Heart left ventricle (tissue), 16 donors: ENCODE data around the gene MAP1LC3B2. TPM values are rescaled to one million over a fixed set of nuclear protein-coding genes. Genes with fewer than 3 reads are reported as not detected.

Experiments used
- ATAC-seq, 4 donors: fragments of 200-7000 bp; cut with Tn5 transposase; one replicate each; pipeline ENCODE4 v1.9.1; 2020 to 2022; ENCODE audit warnings: moderate library complexity in 4 of 4, mild to moderate bottlenecking in 3 of 4, moderate number of reproducible peaks in 1 of 4
- DNase-seq, 5 donors: peaks; one replicate each; pipeline ENCODE4 v3.0.0-alpha.2; 2020
- H3K27ac ChIP-seq, 12 donors: fragments of 200-600 bp; sonication (generic) in 4 of 12; one replicate each; pipeline versions ENCODE4 v1.5.0 to v1.8.0; 2016 to 2022; ENCODE audit warnings: mild to moderate bottlenecking in 2 of 12
- H3K27me3 ChIP-seq, 9 donors: fragments of 200-600 bp; sonication (generic) in 2 of 9; one replicate each; pipeline versions ENCODE4 v1.5.1 to v1.8.0; 2016 to 2022; ENCODE audit warnings: mild to moderate bottlenecking in 3 of 9
- H3K36me3 ChIP-seq, 9 donors: fragments of 200-600 bp; sonication (generic) in 2 of 9; one replicate each; pipeline versions ENCODE4 v1.5.0 to v1.8.0; 2018 to 2022; ENCODE audit warnings: mild to moderate bottlenecking in 2 of 9
- H3K4me1 ChIP-seq, 12 donors: fragments of 200-600 bp; sonication (generic) in 4 of 12; one replicate each; pipeline versions ENCODE4 v1.5.0 to v1.8.0; 2016 to 2022; ENCODE audit warnings: mild to moderate bottlenecking in 3 of 12
- H3K4me3 ChIP-seq, 12 donors: fragments of 200-600 bp; sonication (generic) in 4 of 12; one replicate each; pipeline versions ENCODE4 v1.5.0 to v1.8.0; 2017 to 2022; ENCODE audit warnings: mild to moderate bottlenecking in 9 of 12, moderate library complexity in 4 of 12
- H3K9me3 ChIP-seq, 12 donors: fragments of 200-600 bp; sonication (generic) in 4 of 12; one replicate each; pipeline versions ENCODE4 v1.5.0 to v1.8.0; 2016 to 2022; ENCODE audit warnings: mild to moderate bottlenecking in 1 of 12
- POLR2A ChIP-seq, 2 donors: fragments of 450-650 bp; IDR thresholded peaks; one replicate each; pipeline ENCODE4 v1.6.1; 2017; ENCODE audit warnings: antibody characterized with exemption in 2 of 2, mild to moderate bottlenecking in 2 of 2, moderate library complexity in 2 of 2
- WGBS, 4 donors: extraction: QIAGEN DNeasy Blood & Tissue Kit in 2 of 4; methylation state at CpG; one replicate each; pipeline versions ENCODE4 v1.1.5 to v1.1.7; 2013 to 2018; 5-methylcytosine and 5-hydroxymethylcytosine counted together
- intact Hi-C, 10 donors: fragments of 100-400 bp; cut with DNase I; formaldehyde crosslinking; loops; one replicate each; pipeline versions ENCODE4 v1.11.1 to v1.14.2; 2022
- polyA plus RNA-seq, 2 donors: library from polyadenylated mRNA; stranded (reverse); fragments of 200-250 nt; gene quantifications; one replicate each; pipeline ENCODE4 v1.2.3, GENCODE V29; 2013
- total RNA-seq, 9 donors: library from RNA; depleted of rRNA in 2 of 9; stranded (reverse); fragments of >200 nt in 2 of 9; fragmentation: NEBNext Ultra II Directional in 3 of 9; extraction: Animal tissue kit (Norgen Biotek cat#: 25700) in 3 of 9; gene quantifications; one replicate each; pipeline versions ENCODE4 v1.1.0 to v1.2.4, GENCODE V29; 2016 to 2023
- TF ChIP-seq, protein P1 (sequence below), 12 donors: fragments of 200-600 bp; sonication (generic) in 4 of 12; IDR thresholded peaks; one replicate each; pipeline versions ENCODE4 v1.5.0 to v1.8.0; 2018 to 2022; ENCODE audit warnings: antibody characterized with exemption in 12 of 12, mild to moderate bottlenecking in 5 of 12
- donor health status: ischemic (EF 13 %, LVEDD 7.1; RV severe dilation, severe dysfunction).
- donor health status: healthy with polysubstance abuse.
- donor health status: DM: no; HTN: yes; CAD: no.
- donor health status: DM: no; HTN: no; CAD: no.
- donor health status: ischemic (EF 25% LVEDD 6.9; RV normal size, moderate dysfunction).
- donor health status: ischemic (EF 25% LVEDD 5.7; RV mildly dilated, moderate dysfunction).
- donor health status: healthy.
- donor health status: DM: yes; HTN: yes; CAD: no.
- donor health status: ischemic (EF 35%, LVEDD 5.7; RV mildly dilated, moderate dysfunction).
- donor health status: nonischemic (EF 11% LVEDD 7.7; RV severe dilation, severe dysfunction).
- donor health status: DM: yes; HTN: yes; CAD: no.
- donor health status: PGD.
- donor health status: ischemic (EF 29% LVEDD 5.4; RV normal size, mild dysfunction).
- donor health status: nonischemic (EF 23%, LVEDD 6.1; RV moderate dilation, normal function).

The MAP1LC3B2 gene
- total and polyA plus RNA-seq, 11 donors, result 0.91 to 5.4 (median 2.3) TPM

DNA sequence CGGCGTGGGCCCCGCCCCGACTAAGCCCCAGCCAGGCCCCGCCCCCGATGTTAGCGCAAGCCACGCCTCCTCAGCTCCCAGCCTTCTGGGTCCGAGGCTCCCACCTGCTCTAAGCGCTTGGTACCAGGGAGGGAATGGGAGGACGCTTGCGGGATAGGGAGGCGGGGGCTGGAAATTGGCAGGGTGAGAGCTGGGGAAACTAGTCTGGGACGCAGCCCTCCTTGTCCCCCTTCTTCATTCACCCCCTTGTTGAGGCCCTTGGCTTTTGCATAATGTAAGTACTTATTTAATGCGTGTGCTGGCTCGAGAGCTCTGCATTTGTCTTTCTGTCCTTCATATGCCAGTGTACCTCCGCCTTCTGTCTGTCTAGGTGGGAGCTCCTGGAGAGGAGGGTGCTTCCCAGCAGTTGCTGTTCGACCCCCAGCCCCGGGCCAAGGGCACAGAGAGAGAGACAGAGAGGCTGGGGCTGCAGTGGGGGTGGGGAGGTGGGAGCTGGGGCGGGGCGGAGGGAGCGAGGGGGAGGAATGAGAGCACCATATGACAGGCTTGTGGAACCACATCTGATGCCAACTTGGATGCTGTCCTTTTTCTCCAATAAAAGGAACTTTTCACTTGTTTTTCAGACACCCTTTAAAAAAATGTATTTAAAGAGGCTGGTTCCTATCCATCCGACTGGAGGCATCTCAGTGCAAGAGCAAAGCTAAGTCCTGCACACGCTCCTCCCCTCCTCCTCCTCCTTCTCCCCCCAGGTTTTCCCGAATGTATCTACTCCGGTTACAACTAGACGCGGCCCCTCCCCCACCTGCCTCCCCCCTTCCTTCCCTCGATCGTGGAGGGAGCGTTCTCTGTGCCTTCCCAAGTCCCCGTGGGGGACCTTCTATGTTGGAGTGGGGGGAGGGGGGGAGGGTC lies 25.6 kb upstream of the MAP1LC3B2 start:
- Histone ChIP-seq H3K36me3 (no peaks in the 10 kb centered on the region), H3K4me3 (peak overlapping the region; percentile 19 to 70 (median 58)), H3K9me3 (no peaks in the 10 kb centered on the region), H3K27me3 (peaks cover 0 to 12% (median 0%) of the 10 kb centered on the region in 9 donors), H3K27ac (peak overlapping the region in 5 of 12 donors; percentile 38 to 81 (median 58)), H3K4me1 (peaks cover 0 to 42% (median 15%) of the 10 kb centered on the region in 12 donors)
- TF ChIP-seq, protein P1, sequence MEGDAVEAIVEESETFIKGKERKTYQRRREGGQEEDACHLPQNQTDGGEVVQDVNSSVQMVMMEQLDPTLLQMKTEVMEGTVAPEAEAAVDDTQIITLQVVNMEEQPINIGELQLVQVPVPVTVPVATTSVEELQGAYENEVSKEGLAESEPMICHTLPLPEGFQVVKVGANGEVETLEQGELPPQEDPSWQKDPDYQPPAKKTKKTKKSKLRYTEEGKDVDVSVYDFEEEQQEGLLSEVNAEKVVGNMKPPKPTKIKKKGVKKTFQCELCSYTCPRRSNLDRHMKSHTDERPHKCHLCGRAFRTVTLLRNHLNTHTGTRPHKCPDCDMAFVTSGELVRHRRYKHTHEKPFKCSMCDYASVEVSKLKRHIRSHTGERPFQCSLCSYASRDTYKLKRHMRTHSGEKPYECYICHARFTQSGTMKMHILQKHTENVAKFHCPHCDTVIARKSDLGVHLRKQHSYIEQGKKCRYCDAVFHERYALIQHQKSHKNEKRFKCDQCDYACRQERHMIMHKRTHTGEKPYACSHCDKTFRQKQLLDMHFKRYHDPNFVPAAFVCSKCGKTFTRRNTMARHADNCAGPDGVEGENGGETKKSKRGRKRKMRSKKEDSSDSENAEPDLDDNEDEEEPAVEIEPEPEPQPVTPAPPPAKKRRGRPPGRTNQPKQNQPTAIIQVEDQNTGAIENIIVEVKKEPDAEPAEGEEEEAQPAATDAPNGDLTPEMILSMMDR (IDR thresholded peaks at IDR 0.05), result no peak
- TF ChIP-seq POLR2A (IDR thresholded peaks at IDR 0.05), result no peak
- intact Hi-C loops, result loop anchor here in 2 of 10 donors (1.0 to 10.0 kb wide), 2 partner anchors 33 to 79 kb away; no protein-coding TSS in a partner anchor
- DNase-seq (peak; percentile 67 to 89 (median 76)), ATAC-seq (peak; percentile 82 to 92 (median 92))
- WGBS, 4 donors, result 0 to 1% (median 1%) methylated on average over 23 to 32 of the region's 32 CpGs

DNA sequence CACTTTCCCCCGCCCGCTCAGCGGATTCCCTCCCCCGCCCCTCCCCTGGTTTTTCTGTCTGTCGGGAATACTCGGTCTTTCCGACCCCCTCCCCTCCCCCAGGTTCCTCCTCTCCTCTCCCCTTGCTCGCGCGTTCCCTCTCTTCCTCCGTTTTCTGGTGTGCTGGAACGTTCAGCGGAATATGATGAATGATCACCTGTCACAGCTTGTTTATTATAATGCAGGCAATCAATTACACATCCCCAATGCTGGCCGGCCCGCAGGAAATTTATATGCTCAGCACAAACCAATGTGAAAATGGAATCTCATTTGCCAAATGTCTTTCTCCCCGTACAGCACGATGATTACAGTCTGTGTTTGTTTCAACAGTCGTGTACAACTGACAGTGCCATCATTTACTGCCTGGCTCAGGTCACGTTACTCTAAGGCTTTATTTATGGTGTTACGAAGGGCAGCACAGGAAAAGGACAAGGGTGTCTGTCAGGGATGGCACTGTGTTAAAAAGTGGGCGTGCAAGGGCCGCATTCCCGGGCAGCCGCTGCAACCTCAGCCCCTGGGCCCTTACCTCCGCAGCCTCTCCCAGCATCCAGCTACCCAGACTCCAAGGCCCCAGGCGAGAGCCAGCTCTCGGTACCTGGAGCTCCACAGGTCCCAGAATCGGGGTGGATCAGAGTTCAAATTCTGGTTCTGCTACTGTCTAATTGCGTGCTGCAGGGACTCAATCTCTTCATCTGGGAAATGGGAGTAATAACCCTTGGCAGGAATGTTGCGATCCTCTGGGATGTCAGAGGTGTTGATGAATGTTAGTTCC lies 24.7 kb upstream of the MAP1LC3B2 start:
- Histone ChIP-seq H3K9me3 (no peaks in the 10 kb centered on the region), H3K4me3 (peak overlapping the region; percentile 19 to 70 (median 58)), H3K27me3 (peaks cover 0 to 4% (median 0%) of the 10 kb centered on the region in 9 donors), H3K36me3 (no peaks in the 10 kb centered on the region), H3K27ac (peak overlapping the region in 4 of 12 donors; percentile 41 to 81 (median 58)), H3K4me1 (peaks cover 0 to 51% (median 19%) of the 10 kb centered on the region in 12 donors)
- 23 to 24% (median 23%) methylated on average over 30 of the region's 30 CpGs for WGBS, 4 donors
- DNase-seq (no peak), ATAC-seq (peak in 1 of 4 donors; percentile 8)
- intact Hi-C loops, result loop anchor here in 2 of 10 donors (1.0 to 10.0 kb wide), 2 partner anchors 34 to 80 kb away; no protein-coding TSS in a partner anchor
- no peak for TF ChIP-seq POLR2A (IDR thresholded peaks at IDR 0.05)
- TF ChIP-seq, protein P1 (IDR thresholded peaks at IDR 0.05), result no peak

DNA sequence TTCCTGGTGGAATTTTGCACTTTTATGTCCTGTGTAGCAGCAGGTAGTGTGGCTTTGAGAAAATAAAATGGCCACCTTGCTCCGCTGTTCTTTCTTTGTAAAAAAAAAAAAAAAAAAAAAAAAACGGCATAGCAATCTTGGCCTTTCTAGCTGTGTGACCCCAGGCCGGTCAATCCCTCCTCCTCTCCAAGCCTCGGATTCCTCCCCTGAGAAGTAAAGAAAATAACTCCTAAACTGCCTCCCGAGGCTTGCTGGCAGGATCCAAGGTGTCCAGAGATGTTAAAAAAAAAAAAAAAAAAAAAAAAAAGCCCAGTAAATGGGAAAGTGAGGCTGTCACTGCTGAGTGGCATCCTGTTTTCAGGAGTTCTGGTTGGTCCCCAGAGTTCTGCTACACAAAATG lies 23.9 kb upstream of the MAP1LC3B2 start:
- H3K4me1 ChIP-seq, result peaks cover 0 to 58% (median 23%) of the 10 kb centered on the region in 12 donors
- TF ChIP-seq, protein P1 (IDR thresholded peaks at IDR 0.05), result no peak
- TF ChIP-seq POLR2A (IDR thresholded peaks at IDR 0.05), result no peak
- H3K36me3 ChIP-seq, result no peaks in the 10 kb centered on the region
- no peak overlapping the region for H3K27ac ChIP-seq
- intact Hi-C loops, result loop anchor here in 1 of 10 donors (10.0 kb wide), 1 partner anchor 80 kb away; no protein-coding TSS in a partner anchor
- WGBS, 4 donors, result 59 to 65% (median 63%) methylated on average over 5 of the region's 5 CpGs
- no peaks in the 10 kb centered on the region for H3K27me3 ChIP-seq
- H3K4me3 ChIP-seq, result no peak overlapping the region
- DNase-seq (no peak), ATAC-seq (no peak)
- no peaks in the 10 kb centered on the region for H3K9me3 ChIP-seq
